HG03159 (cell line): Measurements from ENCODE around the gene STK38L.

Experiments used
- ATAC-seq: cut with Tn5 transposase; IDR thresholded peaks from one replicate; pipeline ENCODE4 v1.9.1; 2021; ENCODE audit warnings: mild to moderate bottlenecking, moderate library complexity; ENCODE audit not compliant: unreplicated experiment

The STK38L gene

DNA sequence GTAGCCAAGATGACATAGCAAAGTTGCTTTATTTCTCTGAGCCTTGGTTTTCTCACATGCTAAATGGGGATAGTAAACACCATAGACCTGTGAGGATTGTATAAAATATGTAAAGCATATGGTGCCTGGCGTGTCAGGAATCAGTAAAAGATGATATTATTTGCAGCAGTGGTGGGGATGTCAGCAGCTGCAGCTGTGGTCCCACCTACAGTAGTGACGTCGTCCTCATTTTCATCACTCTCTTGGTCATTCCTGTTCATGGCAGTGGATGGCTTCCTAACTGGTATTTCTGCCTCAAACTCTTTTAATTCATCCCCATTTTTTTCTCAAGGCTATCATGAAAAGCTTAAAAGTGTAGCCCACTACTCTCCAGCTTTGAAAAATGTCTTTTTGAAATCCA, 100.7 kb downstream of the STK38L start:
- ATAC-seq = no peak

DNA sequence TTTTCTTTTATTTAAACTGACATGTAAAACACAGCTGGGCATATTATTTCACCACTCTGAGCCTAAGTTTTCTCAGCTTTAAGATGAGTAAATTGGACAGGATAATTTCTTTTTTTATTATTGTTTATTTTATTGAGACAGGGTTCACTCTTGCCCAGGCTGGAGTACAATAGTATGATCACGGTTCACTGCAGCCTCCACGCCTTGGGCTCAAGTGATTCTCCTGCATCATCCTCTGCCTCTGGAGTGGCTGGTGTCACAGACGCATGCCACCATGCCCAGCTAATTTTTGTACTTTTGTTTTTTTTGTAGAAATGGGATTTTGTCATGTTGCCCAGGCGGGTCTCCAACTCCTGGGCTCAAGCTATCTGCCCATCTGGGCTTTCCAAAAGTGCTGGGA, 101.3 kb downstream of the STK38L start:
- ATAC-seq = no peak

DNA sequence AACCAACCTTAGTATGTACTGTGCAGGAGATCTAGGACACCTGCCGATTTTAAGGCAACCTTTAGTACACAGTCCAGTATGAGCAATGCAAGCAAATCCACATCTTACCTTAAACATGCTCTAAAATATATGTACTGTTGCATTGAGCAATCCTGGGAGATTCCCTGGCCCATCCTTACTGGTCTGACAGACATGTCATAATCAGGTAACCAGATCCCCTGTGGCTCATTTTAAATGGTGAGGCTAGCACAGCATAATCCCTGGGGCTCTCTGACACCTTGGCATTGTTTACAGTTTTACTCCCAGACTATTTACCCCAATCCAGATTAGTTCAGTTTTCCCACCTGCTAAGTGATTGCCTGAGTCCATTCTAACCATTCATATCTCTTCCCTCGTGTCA, 103.7 kb downstream of the STK38L start:
- no peak for ATAC-seq

DNA sequence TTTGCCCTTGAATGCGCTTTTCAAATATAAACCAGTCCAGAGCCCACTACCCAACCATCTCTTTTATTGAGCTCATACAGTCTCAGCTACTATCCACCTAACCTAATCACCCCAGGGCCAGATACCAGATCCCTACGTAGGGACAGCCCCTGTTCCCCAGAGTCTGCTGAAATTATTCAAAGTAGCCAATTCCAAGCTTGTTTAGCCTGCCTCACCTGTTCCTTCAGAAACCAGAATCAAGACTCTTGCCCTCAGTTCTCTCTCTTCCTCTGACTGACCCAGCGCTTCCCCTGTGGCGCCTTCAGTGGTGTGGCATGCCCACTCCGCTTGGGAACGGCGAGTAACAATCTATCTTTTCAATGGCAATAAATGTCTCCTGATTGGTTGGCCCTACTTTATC, 107.4 kb downstream of the STK38L start:
- ATAC-seq = no peak

DNA sequence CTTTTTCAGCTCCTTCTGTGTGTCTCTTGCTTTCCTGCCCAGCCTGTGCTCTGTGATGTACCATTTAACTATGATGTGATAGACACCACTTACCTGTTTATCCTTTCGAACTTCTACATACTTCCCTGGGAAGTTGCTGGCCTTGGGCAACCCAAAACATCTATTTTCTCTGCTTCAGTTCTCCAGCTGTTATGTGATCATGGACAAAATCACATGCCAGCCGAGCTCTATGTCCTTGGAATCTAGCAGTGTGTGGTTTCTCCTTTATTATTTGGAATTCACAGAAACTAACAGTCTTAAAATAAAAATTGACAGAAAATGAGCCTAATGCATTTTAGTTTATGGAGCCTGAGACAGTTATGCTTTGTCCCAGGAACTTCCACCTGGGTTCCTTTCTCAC, 111.4 kb downstream of the STK38L start:
- no peak for ATAC-seq

DNA sequence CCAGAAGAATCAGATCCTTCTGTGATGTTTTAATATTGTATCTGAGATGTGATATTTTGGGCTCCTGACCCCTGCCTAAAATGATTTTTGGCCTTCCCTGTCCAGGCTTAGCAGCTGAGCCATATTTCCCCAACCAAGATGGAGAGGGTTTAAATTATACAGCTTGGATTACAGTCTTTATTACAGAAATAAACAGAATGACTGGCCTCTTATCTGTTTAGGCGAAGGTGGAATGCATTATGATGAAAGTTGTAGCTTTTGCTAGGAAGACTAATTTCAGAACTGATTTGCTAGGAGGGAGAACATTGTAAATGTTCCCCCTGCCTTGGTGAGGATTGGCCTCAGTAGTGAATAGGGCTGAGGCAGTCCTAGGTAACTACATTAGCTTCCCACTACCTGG, 111.9 kb downstream of the STK38L start:
- ATAC-seq = no peak

DNA sequence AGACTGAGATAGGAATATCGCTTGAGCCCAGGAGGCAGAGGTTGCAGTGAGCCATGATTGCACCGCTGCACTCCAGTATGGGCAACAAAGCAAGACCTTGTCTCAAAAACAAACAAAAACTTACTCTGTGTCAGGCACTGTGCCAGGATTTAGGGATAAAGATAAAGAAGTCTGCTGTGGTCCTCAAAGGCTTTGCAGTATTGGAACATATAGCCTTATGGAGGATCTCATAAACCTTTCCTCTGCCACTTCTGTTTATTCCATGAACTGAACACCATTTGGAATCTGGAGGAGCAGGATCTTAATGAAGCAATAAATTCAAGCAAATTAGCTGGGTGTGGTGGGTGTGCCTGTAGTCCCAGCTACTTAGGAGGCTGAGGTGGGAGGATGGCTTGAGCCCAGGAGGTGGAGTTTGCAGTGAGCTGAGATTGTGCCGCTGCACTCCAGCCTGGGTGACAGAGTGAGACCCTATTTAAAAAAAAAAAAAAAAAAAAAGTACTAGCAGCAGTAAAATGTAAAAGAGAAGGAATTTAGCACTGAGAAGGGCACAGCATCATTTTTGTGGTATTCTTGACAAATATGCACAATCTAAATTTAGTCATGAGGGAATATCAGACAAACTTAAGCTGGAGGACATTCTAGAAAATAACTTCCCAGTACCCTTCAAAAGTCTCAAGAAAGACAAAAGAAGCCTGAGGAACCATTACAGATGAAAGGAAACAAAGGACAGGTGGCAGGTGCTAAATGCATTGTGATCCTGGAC, 115.7 kb downstream of the STK38L start:
- ATAC-seq = no peak

DNA sequence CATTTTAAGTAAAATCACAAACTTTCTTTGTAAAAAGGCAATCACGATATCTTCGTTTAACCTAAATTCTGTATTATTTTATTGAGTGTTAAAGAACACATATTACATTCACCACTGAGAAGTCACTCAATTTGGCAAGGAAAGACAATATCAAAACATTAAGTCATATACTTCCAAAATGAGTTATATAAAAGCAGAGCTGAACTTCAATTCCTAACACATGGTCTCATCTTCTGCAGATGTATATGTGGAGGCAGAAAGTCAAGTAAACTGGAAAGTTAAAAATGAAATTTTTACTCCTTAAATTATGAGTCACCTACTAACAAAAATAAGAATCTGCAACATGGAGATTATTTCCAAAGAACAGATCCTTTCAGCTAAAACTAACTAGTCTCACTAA, 117.3 kb downstream of the STK38L start:
- no peak for ATAC-seq

DNA sequence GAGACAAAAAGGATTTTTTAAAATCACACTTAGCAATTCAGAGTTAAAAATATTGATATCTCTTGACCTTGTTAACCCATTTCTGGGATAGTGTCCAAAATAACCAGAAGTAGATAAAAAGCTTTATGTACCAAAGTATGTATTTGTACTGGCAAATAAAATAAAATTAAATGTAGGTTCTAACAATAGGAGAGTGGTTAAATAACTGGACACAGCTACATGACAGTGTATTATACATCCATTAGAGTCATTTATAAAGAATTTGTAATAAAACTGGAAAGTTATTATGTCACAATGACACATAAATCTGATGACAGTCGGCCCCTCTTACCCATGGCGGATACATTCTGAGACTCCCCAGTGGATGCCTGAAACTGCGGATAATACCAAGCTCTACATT, 122.5 kb downstream of the STK38L start:
- no peak for ATAC-seq

DNA sequence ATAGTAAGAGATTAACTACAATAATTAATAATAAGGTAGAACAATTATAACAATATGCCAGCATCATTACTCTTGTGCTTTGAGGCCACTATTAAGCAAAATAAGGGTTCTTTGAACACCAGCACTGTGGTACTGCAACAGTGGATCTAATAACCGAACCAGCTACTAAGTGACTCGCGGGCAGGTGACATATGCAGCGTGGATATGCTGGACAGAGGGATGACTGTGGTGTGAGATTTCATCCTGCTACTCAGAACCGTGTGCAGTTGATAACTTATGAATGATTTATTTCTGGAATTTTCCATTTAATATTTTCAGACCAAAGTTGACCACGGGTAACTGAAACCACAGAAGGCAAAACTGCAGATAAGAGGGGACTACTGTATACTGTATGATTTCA, 123.0 kb downstream of the STK38L start:
- no peak for ATAC-seq
